ENCODE data around the gene MAP1LC3B.

Gene MAP1LC3B

DNA sequence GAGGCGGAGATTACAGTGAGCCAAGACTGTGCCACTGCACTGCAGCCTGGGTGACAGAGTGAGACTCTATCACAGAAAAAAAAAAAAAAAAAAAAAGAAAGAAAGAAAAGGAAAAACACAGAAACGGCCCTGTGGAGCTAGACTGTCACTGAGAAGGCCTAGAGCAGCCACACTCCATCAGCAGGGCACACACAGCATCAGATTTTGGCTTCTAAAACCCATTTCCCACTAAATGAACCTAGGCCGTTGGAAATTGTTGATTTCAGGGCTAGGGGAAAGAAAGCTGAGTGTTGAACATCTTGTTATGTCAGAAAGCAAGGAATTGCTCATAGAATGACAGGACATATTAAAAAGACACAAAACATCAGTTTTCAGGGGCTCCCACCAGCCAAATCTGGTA lies 51.8 kb downstream of the MAP1LC3B start:
- TF ChIP-seq, protein P1, sequence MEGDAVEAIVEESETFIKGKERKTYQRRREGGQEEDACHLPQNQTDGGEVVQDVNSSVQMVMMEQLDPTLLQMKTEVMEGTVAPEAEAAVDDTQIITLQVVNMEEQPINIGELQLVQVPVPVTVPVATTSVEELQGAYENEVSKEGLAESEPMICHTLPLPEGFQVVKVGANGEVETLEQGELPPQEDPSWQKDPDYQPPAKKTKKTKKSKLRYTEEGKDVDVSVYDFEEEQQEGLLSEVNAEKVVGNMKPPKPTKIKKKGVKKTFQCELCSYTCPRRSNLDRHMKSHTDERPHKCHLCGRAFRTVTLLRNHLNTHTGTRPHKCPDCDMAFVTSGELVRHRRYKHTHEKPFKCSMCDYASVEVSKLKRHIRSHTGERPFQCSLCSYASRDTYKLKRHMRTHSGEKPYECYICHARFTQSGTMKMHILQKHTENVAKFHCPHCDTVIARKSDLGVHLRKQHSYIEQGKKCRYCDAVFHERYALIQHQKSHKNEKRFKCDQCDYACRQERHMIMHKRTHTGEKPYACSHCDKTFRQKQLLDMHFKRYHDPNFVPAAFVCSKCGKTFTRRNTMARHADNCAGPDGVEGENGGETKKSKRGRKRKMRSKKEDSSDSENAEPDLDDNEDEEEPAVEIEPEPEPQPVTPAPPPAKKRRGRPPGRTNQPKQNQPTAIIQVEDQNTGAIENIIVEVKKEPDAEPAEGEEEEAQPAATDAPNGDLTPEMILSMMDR (IDR thresholded peaks at IDR 0.05; ENCODE audit: extremely low read depth, missing control alignments) = no peak
- no peak for DNase-seq (ENCODE audit: low spot score)

DNA sequence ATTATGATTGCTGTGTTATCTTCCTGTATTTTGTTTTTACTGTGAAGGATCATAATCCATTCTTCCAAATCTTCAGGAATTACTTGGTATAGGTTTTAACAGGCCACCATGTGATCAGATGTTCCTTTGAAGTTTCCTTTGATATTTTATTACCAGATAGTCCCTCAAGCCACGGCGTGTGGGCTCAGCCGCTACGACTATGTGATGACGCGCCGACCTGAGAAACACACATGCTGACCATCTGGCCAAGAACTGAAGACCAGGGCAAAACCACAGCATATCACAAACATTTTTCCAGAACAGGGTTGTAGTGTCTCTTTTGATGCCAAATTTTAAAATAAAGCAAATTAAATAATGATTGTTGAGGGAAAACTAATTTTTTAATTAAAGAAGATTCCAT lies 53.4 kb downstream of the MAP1LC3B start:
- DNase-seq (ENCODE audit: low spot score) = no peak
- TF ChIP-seq, protein P1 (IDR thresholded peaks at IDR 0.05; ENCODE audit: extremely low read depth, missing control alignments) = no peak

DNA sequence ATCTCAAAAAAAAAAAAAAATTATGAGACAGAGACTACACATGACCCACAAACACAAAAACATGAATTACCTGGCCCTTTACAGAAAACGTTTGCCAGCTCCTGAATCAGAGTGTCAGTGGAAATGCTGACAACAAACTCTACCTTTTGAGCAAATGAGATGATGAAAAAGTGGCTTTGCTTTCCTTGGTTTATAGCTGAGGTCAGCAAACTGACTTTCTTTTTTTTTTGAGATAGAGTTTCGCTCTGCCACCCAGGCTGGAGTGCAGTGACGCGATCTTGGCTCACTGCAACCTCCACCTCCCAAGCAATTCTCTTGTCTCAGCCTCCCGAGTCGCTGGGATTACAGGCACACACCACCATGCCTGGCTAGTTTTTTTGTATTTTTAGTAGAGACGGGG lies 54.3 kb downstream of the MAP1LC3B start:
- TF ChIP-seq, protein P1 (IDR thresholded peaks at IDR 0.05; ENCODE audit: extremely low read depth, missing control alignments) = no peak
- DNase-seq (ENCODE audit: low spot score) = no peak

DNA sequence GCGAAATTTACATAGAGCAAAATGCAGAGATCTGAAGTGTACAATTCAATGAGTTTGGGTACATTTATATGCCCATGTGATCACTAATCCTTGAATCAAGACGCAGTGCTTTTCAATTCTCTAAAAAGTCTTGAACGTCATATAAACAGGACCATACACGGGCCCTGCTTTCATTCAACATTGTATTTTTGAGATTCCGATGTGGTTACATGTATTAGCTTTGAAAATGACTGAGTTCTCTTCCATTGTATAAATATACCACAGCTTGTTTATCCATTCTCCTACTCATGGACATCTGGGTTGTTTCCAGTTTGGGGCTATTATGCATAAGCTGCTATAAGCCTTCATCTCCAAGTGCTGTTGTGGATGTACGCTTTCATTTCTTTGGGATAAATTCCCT lies 55.2 kb downstream of the MAP1LC3B start:
- TF ChIP-seq, protein P1 (IDR thresholded peaks at IDR 0.05; ENCODE audit: extremely low read depth, missing control alignments) = no peak
- DNase-seq (ENCODE audit: low spot score) = no peak

DNA sequence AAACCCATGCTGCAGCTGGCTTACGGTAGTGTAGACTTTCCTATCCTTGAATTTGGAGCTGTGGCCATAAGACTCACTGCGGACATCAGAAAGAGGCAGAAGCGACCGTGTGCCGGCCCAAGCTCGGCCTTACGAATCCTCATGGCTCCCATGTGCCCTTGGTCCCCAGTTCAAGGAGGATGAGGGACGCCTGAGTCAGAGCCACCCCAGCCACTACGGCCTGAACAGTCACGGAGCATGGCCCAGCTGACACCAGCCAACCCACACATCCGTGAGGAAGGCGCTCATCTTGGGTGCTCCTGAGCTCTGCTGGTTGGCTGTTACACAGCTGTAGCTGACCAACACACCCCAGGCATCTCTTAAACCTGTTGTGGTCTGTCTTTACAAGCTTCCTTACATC lies 56.7 kb downstream of the MAP1LC3B start:
- TF ChIP-seq, protein P1 (IDR thresholded peaks at IDR 0.05; ENCODE audit: extremely low read depth, missing control alignments) = no peak
- DNase-seq (ENCODE audit: low spot score) = no peak

DNA sequence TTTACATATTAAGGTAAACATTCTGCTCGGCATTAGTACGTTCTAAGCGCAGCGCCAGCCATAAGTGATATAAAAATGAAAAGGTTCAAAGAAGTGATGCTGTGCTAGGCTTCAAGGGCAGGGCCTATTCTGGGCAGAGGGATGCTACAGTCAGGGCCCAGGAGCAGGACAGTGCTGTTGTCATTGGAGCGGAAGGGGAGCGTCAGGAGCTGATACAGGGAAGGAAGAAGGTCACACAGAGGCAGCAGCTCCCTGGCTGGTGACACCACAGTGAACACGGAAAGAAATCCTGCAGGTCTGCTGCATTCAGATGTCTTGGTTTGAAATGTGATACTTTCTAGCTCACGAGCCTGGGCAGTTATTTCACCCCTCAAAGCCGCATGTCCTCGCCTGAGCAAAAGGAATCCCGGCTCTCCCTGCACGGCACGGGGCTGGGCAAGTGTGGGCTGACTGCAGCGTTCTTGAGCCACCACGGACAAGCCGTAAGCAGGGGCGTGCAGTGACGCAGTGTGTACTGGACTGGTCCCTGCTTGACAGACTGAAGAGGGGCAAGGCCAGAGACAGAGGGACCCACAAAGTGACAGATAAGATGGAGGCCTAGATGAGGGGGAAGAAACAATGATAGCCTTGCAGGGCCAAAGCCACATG lies 59.6 kb downstream of the MAP1LC3B start:
- no peak for DNase-seq (ENCODE audit: low spot score)
- TF ChIP-seq, protein P1 (IDR thresholded peaks at IDR 0.05; ENCODE audit: extremely low read depth, missing control alignments) = no peak

DNA sequence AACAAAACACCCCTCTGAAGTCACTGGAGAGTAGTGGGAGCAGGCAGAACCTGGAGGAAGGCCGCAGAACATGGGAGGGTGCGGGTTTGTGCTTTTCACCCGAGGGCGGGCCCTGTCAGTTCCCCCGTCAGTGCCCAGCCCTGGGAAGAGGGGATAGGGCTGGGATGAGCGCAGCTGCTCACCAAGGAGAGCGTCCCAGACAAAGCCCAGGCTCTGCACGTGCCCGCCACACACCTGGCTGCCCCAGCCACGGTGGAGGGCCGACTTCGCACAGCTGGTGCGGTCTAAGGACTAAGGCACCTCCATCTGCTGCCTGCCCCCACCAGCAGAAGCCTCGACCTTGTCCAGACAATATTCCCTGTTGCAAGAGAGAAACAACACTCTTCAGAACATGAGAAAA lies 61.2 kb downstream of the MAP1LC3B start:
- TF ChIP-seq, protein P1 (IDR thresholded peaks at IDR 0.05; ENCODE audit: extremely low read depth, missing control alignments) = no peak
- no peak for DNase-seq (ENCODE audit: low spot score)

Measured in GM20000 (cell line).